Activated CD4-positive, alpha-beta T cell treated with anti-CD3 and anti-CD28 coated beads, Interleukin-2, Interleukin-6, amounts not matched to agents 100 ng/mL and 50 ng/mL, durations not matched to agents 16 hours and 8 hours (primary cell): Measurements from ENCODE around the gene SF3A1.
A peak's percentile ranks its signal among the peaks of the same experiment; 100 is the strongest.

Experiments used
- DNase-seq: peaks from one replicate; pipeline ENCODE4 v3.0.0-alpha.2; 2020

Gene SF3A1

GRCh38 chr22:30383061-30383460, 26.4 kb upstream of the SF3A1 start:
- DNase-seq = no peak

- DNase-seq = no peak
Observed at GRCh38 chr22:30382340-30382739, 25.6 kb upstream of the SF3A1 start.

- peak; percentile 14 for DNase-seq
Observed at GRCh38 chr22:30381264-30381663, 24.6 kb upstream of the SF3A1 start.

GRCh38 chr22:30380011-30380410, 23.3 kb upstream of the SF3A1 start:
- DNase-seq = no peak

- DNase-seq = no peak
Observed at GRCh38 chr22:30375312-30375849, 18.7 kb upstream of the SF3A1 start.

GRCh38 chr22:30373331-30374325, 16.9 kb upstream of the SF3A1 start:
- DNase-seq = no peak

GRCh38 chr22:30372915-30373314, 16.2 kb upstream of the SF3A1 start:
- DNase-seq = no peak

GRCh38 chr22:30371981-30372380, 15.3 kb upstream of the SF3A1 start:
- DNase-seq = no peak

GRCh38 chr22:30371321-30371720, 14.6 kb upstream of the SF3A1 start:
- DNase-seq = no peak

GRCh38 chr22:30370641-30371230, 14.0 kb upstream of the SF3A1 start:
- no peak for DNase-seq

- no peak for DNase-seq
Observed at GRCh38 chr22:30368420-30368819, 11.7 kb upstream of the SF3A1 start.

- DNase-seq = no peak
Observed at GRCh38 chr22:30365891-30366290, 9.2 kb upstream of the SF3A1 start.

GRCh38 chr22:30362651-30363281, 6.1 kb upstream of the SF3A1 start:
- DNase-seq = no peak

GRCh38 chr22:30361916-30362650, 5.4 kb upstream of the SF3A1 start:
- no peak for DNase-seq

- DNase-seq = no peak
Observed at GRCh38 chr22:30358541-30358940, 1.8 kb upstream of the SF3A1 start.

- DNase-seq = no peak
Observed at GRCh38 chr22:30357650-30358215, 1.0 kb upstream of the SF3A1 start.

- DNase-seq = no peak
Observed at GRCh38 chr22:30357236-30357570, 509 bp upstream of the SF3A1 start.

GRCh38 chr22:30354644-30355043, 2.0 kb downstream of the SF3A1 start:
- no peak for DNase-seq

- DNase-seq = no peak
Observed at GRCh38 chr22:30351226-30351625, 5.5 kb downstream of the SF3A1 start.

GRCh38 chr22:30348809-30349208, 7.9 kb downstream of the SF3A1 start:
- DNase-seq = peak; percentile 28

- peak; percentile 54 for DNase-seq
Observed at GRCh38 chr22:30348404-30348803, 8.3 kb downstream of the SF3A1 start.

GRCh38 chr22:30347255-30347892, 9.3 kb downstream of the SF3A1 start:
- peak; percentile 58 for DNase-seq
